Bronchial smooth muscle cell (primary cell): ENCODE data around the gene ZNF681. TPM values are rescaled to one million over a fixed set of nuclear protein-coding genes. Genes with fewer than 3 reads are reported as not detected.

Source experiments
- total RNA-seq: library from RNA; depleted of rRNA; stranded (reverse); fragments of >200 nt; gene quantifications from 2 replicates; pipeline ENCODE4 v1.2.1, GENCODE V29; 2014

ZNF681 gene
- 0.16 and 0.17 TPM in 2 replicates for total RNA-seq

GRCh38 chr19:23758187-23759074, at the start of gene ZNF681:
TSS of gene ZNF681 (minus strand) at chr19:23758891. CDS start at chr19:23758749, 142 bp downstream.

Other genes with a start within 250 kb of the ZNF681 start
- 3.9 and 6.3 TPM in 2 replicates for gene ZNF675, start 71.7 kb downstream of the ZNF681 start, total RNA-seq
- 0.16 and 0.43 TPM in 2 replicates for gene ZNF726, start 156.0 kb upstream of the ZNF681 start, total RNA-seq